ENCODE results near the gene SCAI.
"Not testable (repeated sequence)": the region's sequence is repeated elsewhere in the genome, so short reads cannot be mapped to it uniquely, and the experiment has no call there.

Gene SCAI

DNA sequence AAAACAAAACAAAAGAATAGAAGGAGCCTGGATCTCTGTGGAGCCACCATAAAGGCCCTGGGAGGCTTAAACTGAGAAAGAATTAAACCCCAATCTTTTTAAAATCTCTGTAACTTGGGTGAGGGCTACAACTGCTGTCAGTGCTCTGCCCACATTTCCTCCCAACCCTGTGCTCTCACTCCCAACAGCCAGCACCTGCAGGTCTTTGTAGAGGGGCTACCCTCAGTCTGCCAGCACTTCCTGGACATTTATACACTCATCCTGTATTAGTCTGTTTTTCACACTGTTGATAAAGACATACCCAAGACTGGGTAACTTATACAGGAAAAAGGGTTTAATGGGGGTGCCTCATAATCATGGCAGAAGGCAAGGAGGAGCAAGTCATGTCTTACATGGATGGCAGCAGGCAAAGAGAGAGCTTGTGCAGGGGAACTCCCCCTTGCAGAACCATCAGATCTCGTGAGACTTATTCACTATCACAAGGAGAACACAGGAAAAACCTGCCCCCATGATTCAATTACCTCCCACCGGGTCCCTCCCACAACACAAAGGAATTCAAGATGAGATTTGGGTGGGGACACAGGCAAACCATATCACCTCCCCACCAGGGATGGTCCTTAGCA, 47.4 kb downstream of the SCAI start:
- Mint-ChIP-seq H3K4me1 (peaks cover 29% of the 10 kb centered on the region), H3K4me3 (no peak overlapping the region), H3K27me3 (no peaks in the 10 kb centered on the region), H3K27ac (no peak overlapping the region), H3K9me3 (peaks cover 4% of the 10 kb centered on the region), H3K36me3 (peaks cover 22% of the 10 kb centered on the region)

DNA sequence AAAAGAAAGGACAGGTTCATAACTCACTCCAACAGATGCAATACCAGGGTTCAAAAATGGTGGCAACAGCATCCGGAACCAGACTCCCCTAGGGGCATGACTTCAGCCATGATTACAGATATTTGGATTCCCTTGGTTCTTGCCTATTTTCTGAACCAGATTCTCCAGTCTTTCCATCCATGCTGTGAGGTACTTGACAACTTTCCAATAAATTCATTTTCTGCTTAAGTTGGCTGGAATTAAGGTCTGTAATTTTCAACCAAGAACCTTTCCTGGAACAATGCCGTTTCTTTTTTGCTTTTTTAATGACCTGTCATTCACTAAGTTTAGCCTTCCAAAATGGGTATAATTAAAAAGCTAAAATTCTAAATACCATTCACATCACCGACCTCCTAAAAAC, 52.2 kb downstream of the SCAI start:
- H3K9me3 Mint-ChIP-seq, result no peaks in the 10 kb centered on the region
- peaks cover 18% of the 10 kb centered on the region for H3K36me3 Mint-ChIP-seq
- H3K4me1 Mint-ChIP-seq, result peaks cover 21% of the 10 kb centered on the region
- H3K4me3 Mint-ChIP-seq, result no peak overlapping the region
- H3K27ac Mint-ChIP-seq, result no peak overlapping the region
- no peaks in the 10 kb centered on the region for H3K27me3 Mint-ChIP-seq

DNA sequence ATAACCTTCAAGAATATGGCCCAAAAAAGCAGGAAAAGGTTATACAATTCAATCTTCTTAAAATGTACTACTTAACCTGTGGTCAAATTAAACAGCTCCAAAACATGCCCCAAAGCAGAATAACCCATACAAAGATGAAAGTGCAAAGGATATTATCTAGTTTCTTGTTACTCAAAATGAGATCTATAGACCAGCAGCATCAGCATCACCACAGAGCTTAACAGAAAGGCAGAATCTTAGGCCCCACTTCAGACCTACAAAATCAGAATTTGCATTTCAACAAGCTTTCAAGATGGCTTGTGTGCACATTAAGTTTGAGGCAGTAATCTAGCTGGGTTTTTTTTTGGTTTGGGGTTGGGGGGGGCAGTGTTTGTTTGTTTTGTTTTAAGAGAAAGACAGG, 54.0 kb downstream of the SCAI start:
- H3K4me3 Mint-ChIP-seq, result no peak overlapping the region
- no peak overlapping the region for H3K27ac Mint-ChIP-seq
- no peaks in the 10 kb centered on the region for H3K27me3 Mint-ChIP-seq
- H3K9me3 Mint-ChIP-seq, result no peaks in the 10 kb centered on the region
- peaks cover 21% of the 10 kb centered on the region for H3K4me1 Mint-ChIP-seq
- H3K36me3 Mint-ChIP-seq, result peaks cover 14% of the 10 kb centered on the region

DNA sequence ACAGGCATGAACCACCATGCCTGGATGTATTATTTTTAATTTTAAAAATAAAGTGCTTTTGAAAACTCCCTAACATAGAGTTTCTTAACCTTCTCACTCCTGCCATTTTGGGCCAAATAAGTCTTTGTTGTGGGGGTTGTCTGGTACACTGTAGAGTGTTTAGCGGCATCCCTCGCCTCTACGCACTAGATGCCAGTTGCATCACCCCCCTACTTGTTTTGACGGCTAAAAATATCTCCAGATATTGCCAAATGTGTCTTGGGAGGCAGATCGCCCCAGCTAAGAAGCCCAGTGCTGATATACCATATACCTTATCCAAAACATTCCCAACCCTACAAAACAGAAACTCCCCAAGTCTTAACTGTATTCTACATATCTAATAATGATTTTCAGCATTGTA, 54.6 kb downstream of the SCAI start:
- H3K4me3 Mint-ChIP-seq, result no peak overlapping the region
- H3K9me3 Mint-ChIP-seq, result no peaks in the 10 kb centered on the region
- H3K4me1 Mint-ChIP-seq, result peaks cover 19% of the 10 kb centered on the region
- no peak overlapping the region for H3K27ac Mint-ChIP-seq
- H3K36me3 Mint-ChIP-seq, result peaks cover 9% of the 10 kb centered on the region
- no peaks in the 10 kb centered on the region for H3K27me3 Mint-ChIP-seq

DNA sequence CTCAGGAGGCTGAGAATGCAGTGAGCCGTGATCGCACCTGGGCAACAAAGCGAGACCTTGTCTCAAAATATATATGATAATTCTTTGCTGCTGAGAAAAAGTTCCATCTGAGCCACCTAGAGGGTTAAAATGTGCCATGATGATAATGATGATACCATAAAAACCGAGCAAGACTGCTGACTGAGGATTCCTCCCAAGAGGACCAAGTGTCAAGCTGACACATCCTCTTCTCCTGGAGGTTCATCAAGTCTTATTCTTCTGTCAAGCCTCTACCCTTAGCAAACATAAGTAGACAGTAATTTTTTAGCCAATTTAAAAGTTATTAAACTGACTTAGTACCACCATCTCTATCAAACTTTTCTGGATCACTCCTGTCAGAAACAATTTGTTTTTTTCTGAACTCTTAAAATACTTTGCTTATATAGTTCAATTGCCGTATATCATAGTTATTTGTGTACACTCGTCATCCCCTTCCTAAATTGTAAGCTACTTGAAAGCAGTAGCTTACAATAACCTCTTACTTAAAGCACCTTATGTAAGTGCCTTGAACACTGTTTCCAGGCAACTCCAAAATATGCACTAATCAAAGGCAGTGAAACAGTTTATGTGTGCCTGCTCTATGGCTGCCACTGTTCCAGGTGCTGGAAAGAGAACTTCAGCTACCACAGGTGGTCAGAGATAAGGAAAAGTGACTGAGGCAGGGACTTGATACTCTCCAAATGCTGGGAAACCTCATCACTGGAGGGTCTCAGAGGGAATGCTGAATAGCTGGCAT, 57.4 kb downstream of the SCAI start:
- Mint-ChIP-seq H3K27ac (no peak overlapping the region), H3K36me3 (peaks cover 21% of the 10 kb centered on the region), H3K4me3 (no peak overlapping the region), H3K4me1 (peaks cover 6% of the 10 kb centered on the region), H3K9me3 (peaks cover 3% of the 10 kb centered on the region), H3K27me3 (no peaks in the 10 kb centered on the region)

DNA sequence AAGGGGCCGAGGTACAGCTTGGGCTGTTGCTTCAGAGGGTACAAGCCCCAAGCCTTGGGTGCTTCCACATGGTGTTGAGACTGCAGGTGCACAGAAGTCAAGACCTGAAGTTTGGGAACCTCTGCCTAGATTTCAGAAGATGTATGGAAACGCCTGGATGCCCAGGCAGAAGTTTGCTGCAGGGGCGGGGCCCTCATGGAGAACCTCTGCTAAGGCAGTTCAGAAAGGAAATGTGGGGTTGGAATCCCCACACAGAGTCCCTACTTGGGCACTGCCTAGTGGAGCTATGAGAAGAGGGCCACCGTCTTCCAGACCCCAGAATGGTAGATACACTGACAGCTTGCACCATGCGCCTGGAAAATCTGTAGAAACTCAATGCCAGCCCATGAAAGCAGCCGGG, 61.1 kb downstream of the SCAI start:
- not testable (repeated sequence) for H3K27ac Mint-ChIP-seq, H3K9me3 Mint-ChIP-seq, H3K27me3 Mint-ChIP-seq, H3K4me3 Mint-ChIP-seq, H3K4me1 Mint-ChIP-seq
- peaks cover 19% of the 10 kb centered on the region for H3K36me3 Mint-ChIP-seq

GRCh38 chr9:125080797-125081196, 62.5 kb downstream of the SCAI start:
- H3K4me1 Mint-ChIP-seq, H3K27ac Mint-ChIP-seq, H3K27me3 Mint-ChIP-seq, H3K9me3 Mint-ChIP-seq, H3K4me3 Mint-ChIP-seq: not testable (repeated sequence)
- H3K36me3 Mint-ChIP-seq, result peaks cover 19% of the 10 kb centered on the region

GRCh38 chr9:125079931-125080330, 63.4 kb downstream of the SCAI start:
- Mint-ChIP-seq H3K27me3 (no peaks in the 10 kb centered on the region), H3K36me3 (peaks cover 20% of the 10 kb centered on the region), H3K9me3 (peaks cover 5% of the 10 kb centered on the region), H3K4me1 (no peaks in the 10 kb centered on the region), H3K27ac (no peak overlapping the region), H3K4me3 (no peak overlapping the region)

- H3K4me3 Mint-ChIP-seq, result no peak overlapping the region
- H3K36me3 Mint-ChIP-seq, result peaks cover 6% of the 10 kb centered on the region
- H3K27me3 Mint-ChIP-seq, result no peaks in the 10 kb centered on the region
- H3K9me3 Mint-ChIP-seq, result peaks cover 3% of the 10 kb centered on the region
- no peak overlapping the region for H3K27ac Mint-ChIP-seq
- H3K4me1 Mint-ChIP-seq, result no peaks in the 10 kb centered on the region
Measured at GRCh38 chr9:125075997-125076396, 67.3 kb downstream of the SCAI start.

- Mint-ChIP-seq H3K9me3 (no peaks in the 10 kb centered on the region), H3K27ac (no peak overlapping the region), H3K4me1 (no peaks in the 10 kb centered on the region), H3K36me3 (peaks cover 4% of the 10 kb centered on the region), H3K4me3 (no peak overlapping the region), H3K27me3 (no peaks in the 10 kb centered on the region)
Measured at GRCh38 chr9:125074976-125075375, 68.4 kb downstream of the SCAI start.

GRCh38 chr9:125066839-125067619, 76.3 kb downstream of the SCAI start:
- H3K9me3 Mint-ChIP-seq, result no peaks in the 10 kb centered on the region
- H3K27me3 Mint-ChIP-seq, result no peaks in the 10 kb centered on the region
- no peak overlapping the region for H3K4me3 Mint-ChIP-seq
- peak overlapping the region; percentile 81 for H3K27ac Mint-ChIP-seq
- H3K36me3 Mint-ChIP-seq, result peaks cover 10% of the 10 kb centered on the region
- H3K4me1 Mint-ChIP-seq, result peaks cover 11% of the 10 kb centered on the region

GRCh38 chr9:125061391-125061790, 81.9 kb downstream of the SCAI start:
- peaks cover 3% of the 10 kb centered on the region for H3K4me1 Mint-ChIP-seq
- no peak overlapping the region for H3K27ac Mint-ChIP-seq
- H3K9me3 Mint-ChIP-seq, result no peaks in the 10 kb centered on the region
- no peaks in the 10 kb centered on the region for H3K27me3 Mint-ChIP-seq
- no peak overlapping the region for H3K4me3 Mint-ChIP-seq
- peaks cover 5% of the 10 kb centered on the region for H3K36me3 Mint-ChIP-seq

DNA sequence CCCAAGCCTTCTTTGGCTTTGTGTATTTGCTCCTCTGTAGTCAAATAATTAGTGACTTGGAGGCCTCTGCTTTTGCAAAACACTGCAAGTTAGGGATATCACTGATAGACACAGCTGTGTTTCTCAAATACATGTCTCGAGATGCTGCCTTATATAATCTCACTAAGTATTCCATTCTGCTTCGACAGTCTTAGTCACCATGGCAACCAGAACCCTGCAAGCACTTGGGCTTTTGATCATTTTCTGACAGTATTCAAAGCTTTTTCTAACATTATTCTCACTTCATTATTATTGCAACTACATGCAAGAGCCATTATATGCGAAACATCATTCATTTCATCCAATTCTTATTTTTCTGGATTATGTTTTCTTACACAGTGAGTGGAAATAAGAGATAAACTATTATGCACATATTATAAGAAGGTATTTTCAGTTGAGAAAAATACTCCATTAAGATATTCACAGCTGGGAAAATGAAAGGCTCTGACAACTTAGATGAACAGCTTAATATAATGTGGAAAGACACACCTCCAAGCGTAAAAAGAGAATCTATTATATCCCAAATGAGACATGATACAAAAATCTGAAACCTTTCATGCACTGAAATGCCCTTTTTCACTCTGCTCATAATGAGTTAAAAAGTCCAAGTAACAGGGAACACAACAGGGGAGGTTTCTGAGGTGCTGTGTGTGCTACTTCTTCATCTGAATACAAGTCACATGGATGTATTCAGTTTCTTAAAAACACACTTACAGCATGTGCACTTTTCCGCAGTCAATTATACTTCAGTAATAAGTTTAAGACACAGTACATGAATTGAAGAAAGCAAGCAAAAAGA, 93.9 kb downstream of the SCAI start:
- H3K27ac Mint-ChIP-seq, result no peak overlapping the region
- no peaks in the 10 kb centered on the region for H3K9me3 Mint-ChIP-seq
- peaks cover 7% of the 10 kb centered on the region for H3K36me3 Mint-ChIP-seq
- no peaks in the 10 kb centered on the region for H3K4me1 Mint-ChIP-seq
- H3K4me3 Mint-ChIP-seq, result no peak overlapping the region
- no peaks in the 10 kb centered on the region for H3K27me3 Mint-ChIP-seq

- Mint-ChIP-seq H3K27ac (no peak overlapping the region), H3K36me3 (peaks cover 3% of the 10 kb centered on the region), H3K9me3 (no peaks in the 10 kb centered on the region), H3K4me3 (no peak overlapping the region), H3K27me3 (no peaks in the 10 kb centered on the region), H3K4me1 (no peaks in the 10 kb centered on the region)
Measured at GRCh38 chr9:125043631-125044030, 99.7 kb downstream of the SCAI start.

DNA sequence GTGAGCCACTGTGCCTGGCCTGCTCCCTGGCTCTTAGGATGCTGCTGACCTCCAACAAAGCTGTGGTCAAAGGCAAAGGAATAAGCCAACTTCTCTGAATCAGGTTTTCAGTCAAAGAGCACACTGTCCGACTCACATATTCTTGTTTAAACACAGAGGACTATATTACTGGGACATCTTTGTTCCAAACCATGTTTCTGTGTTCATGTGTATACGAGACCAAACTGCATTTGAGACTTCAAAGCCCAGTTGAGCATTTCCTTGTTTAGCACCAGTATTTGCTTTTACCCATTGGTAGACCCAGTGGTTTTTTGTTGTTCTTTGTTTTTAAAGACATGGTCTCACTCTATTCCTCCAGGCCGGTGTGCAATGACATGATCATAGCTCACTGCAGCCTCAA, 100.2 kb downstream of the SCAI start:
- no peaks in the 10 kb centered on the region for H3K27me3 Mint-ChIP-seq
- H3K36me3 Mint-ChIP-seq, result peaks cover 4% of the 10 kb centered on the region
- no peaks in the 10 kb centered on the region for H3K9me3 Mint-ChIP-seq

More for the DNA sequence above, 100.2 kb downstream of the SCAI start:
- Mint-ChIP-seq H3K4me3 (no peak overlapping the region), H3K27ac (no peak overlapping the region), H3K4me1 (no peaks in the 10 kb centered on the region)

Measured in activated naive CD4-positive, alpha-beta T cell treated with anti-CD3 and anti-CD28 coated beads, Interleukin-2, amount 50 U/mL, for 24 hours (primary cell).